CD4-positive, alpha-beta T cell treated with Interleukin-2 at 100 ng/mL for 4 hours (primary cell): ENCODE data around the gene MNT.
A peak's percentile ranks its signal among the peaks of the same experiment; 100 is the strongest.

Source experiments
- DNase-seq: peaks from one replicate; pipeline ENCODE4 v3.0.0-alpha.2; 2020; ENCODE audit warnings: low spot score

Gene MNT

GRCh38 chr17:2362881-2363280, 38.0 kb downstream of the MNT start:
- no peak for DNase-seq

- DNase-seq = no peak
These were observed 38.4 kb downstream of the MNT start for GRCh38 chr17:2362416-2362815.

DNA sequence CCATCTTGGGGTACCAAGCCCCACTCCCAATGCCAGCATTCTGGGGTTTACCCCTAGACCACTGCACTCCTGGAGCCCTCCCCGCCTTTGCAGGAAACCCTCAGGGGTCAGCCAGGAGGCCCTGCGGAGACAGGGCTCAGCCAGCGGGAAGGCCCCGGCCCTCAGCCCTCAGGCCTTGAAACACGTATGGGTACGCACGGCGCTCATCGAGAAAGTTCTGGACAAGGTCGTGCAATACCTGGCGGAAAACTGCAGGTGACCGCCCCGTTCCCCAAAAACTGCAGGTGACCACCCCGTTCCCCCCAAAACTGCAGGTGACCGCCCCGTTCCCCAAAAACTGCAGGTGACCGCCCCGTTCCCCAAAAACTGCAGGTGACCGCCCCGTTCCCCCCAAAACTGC, 38.8 kb downstream of the MNT start:
- no peak for DNase-seq

DNA sequence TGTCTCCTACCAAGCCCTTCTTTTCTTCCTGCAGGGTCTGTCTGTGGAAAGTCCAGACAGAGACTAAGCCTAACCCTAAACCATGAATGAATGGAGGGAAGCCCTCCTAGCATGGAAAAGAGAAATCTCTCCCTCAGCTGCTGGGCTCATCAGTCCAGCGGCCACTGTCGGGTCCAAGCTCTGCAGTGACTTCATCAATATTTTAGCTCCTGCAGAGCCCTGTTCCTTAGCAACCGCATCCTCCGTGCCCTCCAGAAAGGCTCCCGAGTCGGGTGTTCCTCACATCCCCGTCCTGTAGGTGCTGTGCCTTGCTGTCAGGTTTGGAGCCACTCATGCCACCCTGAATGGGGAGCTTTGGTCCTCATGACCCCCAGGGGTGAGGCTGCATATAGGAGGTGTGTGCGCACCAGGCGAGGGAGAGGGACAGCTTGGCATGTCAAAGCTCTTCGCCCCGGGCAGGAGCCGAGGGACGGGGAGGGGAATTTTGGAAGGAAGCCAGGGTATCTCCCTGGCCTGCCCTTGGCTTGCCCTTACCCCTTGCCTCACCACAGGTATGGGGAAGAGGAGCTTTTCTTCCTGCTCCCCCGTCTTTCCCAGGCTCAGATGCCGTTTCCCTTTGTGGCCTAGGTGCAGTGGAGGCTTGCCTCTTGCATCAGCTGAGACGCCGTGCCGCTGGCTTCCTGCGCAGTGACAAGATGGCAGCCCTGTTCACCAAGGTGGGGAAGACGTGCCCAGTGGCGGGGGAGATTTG, 39.7 kb downstream of the MNT start:
- DNase-seq = no peak

DNA sequence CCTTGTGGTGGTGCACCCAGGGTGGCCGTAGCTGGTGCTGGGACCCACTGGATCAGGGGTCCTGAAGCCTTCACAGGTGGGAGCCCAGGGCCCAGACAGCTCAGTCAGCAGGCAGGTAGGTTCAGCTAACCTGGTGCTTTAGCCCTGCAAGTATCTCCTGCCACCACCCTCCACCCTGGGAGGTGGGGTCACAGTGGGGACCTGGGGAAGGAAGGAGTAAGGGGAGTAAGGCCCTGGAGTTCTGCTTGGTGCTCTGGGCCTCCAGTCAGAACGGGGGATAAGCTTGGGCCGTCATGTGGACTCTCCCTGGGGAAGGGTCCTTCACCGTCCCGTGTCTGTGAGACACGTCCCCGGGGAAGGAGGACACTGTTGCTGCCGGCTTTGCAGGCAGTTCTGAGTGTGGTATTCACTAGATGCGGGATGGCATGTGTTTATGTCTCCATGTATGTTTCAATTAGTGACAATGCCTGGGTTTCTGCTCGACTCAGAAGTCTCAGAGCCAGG, 42.9 kb downstream of the MNT start:
- DNase-seq = no peak

- no peak for DNase-seq
These were observed 43.6 kb downstream of the MNT start for GRCh38 chr17:2357237-2357636.

GRCh38 chr17:2354311-2354710, 46.5 kb downstream of the MNT start:
- DNase-seq = no peak

DNA sequence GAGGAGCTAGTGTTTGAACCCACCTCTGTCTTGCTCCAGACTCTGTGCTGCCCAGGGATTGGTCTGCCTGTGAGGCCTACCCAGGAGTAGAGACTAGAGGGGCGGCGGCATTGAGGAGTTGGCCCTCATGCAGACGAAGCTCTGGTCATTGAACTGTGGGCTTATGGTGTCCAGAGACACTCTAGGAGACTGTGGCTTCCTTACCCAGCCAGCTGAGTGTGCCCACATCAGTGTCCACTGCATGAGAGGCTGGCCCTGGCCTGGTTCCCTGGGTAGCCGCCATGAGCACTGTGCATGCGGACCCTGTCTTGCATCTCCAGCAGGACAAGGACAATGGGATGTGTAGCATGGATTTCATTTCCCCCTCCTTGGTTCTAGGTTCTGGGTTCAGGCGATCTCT, 49.6 kb downstream of the MNT start:
- no peak for DNase-seq

DNA sequence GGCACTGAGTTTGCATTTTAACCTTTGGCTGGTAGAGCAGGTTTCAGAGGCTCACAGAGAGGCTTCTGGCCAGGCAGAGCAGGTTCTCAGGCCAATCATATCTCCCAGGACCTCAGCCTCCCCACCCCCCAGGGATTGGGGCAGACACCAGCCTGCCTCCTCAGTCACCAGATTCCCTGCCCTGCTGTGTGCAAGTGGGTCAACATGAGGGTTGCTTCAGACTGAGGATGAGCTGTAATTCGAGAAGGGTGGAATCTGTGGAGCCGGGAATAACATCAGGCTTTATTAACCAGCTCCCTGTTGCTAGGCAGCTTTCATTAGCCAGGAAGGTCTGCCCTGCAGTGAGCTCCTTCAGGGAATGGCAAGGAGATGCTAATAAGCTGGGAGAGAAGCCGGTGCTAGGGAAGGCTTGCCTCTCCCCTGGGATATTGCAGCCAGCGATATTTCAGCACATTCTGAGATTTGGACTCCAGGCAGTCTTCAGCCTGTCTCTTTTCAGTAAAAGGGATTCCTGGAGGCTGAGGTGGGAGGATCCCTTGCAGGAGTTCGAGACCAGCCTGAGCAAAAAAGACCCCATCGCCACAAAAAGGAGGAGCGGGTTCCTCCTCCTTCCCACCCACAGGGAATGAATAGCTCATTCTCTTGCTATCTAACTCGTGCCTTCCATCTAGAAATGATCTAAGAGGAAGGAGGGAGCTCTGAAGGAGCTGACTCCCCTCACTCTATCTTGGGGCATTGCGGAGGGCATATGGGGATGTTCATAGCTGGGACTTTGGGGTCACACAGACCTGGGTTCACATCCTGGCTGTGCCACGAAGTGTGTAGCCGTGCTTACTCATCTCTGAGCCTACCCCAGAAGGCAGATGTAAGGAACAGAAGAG, 52.8 kb downstream of the MNT start:
- no peak for DNase-seq

DNA sequence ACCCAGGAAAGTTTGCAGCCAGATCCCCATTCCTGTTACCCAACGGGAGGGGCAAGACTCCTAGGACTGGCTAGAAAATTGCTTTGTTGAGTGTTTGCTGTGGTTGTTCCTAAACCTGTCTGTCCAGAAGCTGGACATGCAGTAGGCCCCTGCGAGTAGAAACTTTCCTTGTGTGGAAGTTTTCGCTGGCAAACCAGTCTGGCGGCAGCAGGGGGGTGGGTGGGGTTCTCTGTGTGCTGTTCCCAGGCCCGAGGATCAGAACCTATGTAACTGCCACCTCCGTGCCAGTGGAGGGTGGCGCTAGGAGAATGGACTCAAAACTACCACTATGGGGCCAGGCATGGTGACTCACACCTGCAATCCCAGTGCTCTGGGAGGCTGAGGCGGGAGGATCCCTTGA, 54.4 kb downstream of the MNT start:
- no peak for DNase-seq

DNA sequence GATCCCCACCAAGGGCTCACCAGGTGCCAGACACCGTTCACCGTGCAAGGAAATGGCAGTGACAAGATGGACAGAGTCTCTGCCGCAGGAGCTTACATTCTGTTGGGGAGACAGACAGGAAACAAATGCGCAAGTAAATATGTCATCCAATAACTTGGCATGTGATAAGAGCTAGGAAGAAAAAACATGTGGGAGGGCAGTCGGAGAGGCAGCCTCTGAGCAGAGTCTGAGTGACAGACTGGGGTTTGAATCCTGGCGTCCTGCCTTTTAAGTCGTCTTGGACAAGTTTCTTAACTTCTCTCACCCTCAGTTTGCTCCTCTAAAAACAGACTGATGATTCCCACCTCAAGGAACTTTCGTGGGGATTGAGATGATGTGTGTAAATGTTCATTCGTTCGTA, 56.3 kb downstream of the MNT start:
- DNase-seq = no peak

DNA sequence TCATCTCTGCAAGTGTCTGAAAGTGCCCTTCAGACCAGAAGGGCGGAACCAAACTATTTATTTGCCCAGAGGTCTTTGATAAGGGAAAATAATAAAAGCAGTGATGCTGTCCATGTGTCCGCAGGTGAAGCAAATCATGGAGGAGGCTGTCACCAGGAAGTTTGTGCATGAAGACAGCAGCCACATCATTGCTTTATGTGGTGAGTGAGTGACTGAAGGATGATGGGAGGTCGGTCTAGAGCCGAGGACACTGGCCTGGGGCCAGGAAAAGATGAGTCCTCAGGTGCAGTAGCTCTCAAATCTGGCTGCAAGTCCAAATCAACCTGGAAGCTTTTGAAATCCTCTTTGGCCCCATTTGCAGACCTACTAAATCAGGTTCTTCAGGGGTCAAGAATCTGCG, 57.4 kb downstream of the MNT start:
- DNase-seq = peak; percentile 14

DNA sequence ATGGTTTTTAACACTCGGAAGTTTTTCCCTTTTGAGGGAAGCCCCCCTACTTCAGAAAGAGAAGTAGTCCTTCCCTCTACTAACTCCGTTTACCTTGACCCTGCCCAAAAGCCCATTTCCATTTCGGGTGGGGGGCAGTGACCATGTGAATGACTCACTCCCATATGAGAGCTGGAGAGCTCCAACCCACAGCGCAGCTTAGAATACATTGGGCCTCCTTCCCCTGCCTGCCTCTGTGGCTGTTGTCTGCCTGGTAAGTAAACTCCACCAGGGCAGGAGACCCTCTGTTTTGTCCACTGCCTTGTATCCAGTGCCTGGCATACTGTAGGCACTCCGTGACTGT, 62.6 kb downstream of the MNT start:
- no peak for DNase-seq

DNA sequence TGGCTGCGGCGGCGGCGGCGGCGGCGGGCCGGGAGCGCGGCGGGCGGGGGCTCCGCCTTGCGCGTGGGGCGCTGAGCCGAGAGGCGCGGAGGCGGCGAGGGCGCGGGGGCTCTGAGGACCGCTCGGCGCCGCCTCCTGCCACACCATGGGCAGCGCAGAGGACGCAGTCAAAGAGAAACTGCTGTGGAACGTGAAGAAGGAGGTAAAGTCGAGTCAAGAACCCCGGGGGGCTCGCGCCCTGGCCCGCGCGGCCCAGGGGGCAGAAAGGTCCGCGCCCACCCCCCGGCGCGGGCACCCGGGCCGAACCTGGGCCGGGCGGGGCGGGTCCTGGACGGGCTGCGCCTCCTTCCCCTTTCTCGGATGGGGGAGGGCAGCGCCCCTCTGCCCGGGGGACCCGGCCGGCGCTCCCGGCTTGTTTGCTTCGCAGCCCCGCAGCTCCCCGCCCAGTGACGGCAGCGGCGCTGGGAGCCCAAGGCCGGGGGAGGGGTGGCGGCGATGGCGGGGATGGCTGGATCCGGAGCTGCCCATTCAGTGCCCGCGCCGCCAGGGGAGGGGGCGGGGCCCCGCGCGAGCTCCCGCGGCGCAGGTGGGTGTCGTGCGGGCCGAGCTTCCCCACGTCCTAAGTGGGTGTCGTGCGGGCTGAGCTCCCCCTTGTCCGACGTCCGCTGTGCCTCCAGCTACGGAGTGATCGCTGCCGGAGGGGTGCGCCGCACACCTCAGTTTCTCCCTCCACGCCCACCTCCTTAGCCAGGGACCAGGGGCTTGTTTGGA, 63.1 kb downstream of the MNT start:
- peak; percentile 30 for DNase-seq

DNA sequence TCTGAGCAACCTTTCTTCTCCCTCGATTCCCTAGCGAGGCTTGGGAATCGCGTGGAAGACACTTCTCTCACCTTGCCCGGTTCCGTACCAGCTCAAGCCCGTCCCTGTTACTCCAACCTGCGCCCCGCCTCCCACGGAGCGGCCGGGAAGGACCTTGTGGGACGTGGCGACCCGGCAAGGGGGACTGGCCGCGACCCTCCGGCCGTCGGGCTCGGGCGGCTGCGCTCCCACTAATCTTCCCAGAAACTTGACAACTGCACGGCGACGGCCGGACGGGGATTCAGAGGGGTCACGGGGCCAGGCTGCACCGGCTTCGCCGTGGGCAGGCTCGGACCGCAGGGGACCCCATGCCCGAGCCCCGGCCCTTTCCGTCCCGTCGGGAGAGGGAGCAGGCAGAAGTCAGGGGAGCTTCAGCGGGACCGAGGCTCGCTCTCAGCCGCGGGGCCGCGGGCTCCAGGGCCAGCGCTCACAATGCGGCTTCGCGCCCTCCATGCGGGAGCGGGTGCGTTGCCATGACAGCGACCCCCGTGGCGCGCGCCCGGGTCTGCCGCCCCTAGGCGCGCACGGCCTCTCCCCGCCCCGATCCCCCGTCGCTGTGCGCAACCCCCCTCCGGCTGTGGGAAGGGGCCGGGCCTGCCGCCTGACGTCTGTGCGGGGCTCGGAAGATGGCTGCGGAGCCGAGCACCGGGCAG, 63.9 kb downstream of the MNT start, which contains the start of gene SGSM2:
TSS of gene SGSM2 (plus strand) at position 650 of the 692 bp plus-strand sequence. CDS start 188 bp downstream, outside the sequence.
- peak; percentile 64 for DNase-seq

DNA sequence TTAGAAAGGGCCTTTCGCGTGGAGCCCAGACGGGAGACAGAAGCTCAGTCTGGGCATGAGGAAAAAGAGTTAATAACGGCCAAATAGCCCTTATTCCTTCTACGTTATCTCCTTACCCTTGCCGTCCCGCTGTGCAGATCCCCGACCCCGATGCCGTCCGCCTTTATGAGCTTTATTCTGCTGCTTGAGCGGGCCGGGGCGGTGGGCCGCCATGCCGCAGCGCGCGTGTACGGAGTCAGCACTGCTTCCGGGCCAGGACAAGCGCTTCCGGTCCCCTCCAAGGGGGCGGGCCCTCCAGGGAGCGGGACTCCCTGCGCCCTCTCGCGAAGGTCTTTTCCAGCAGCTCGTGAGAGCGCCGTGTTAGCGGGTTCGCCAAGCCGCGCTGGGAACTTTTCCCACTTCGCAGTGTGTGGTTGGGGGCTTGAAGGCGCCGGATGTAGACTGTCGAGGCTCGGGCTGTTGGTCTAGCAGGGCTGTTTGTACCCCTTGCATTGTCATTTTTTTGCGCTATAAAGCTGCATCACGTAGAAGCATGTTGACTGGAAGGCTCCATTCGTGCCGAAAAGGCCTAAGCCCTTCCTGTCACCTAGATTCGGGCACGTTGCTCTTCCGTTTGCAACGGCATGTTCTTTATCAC, 64.5 kb downstream of the MNT start, which contains the start of gene TSR1:
TSS of gene TSR1 (minus strand) at position 243 of the 637 bp plus-strand sequence. CDS start at position 213, 30 bp downstream.
- DNase-seq = peak; percentile 85

DNA sequence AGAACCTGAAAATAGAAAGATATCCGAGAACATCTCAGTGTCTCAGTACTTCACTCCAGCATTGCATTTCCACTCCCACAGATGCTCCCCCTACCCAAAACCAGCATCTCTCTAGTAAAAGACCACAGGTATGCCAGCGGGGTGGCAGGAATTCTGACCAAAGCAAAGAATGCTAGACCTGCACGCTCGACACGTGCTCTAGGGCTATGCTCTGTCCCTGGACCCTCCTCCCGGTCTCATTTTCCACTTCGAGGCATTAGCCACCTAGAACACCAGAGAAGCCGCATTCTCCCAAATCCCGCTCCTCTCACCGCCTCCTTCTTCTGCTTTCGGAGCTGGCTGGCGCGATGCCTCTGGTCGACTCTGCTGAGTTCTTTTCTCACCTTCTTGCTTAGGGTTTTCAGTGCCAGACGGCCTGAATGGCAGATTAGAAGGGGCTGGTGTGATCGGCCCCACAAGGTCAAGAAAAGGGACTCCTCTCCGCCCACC, 65.1 kb downstream of the MNT start:
- no peak for DNase-seq
